Measurements from ENCODE around the gene CXCL8.

- TF ChIP-seq CTCF (IDR thresholded peaks at IDR 0.05) = no peak
- TF ChIP-seq POLR2A (IDR thresholded peaks at IDR 0.05) = no peak
These were observed 2.9 kb downstream of the CXCL8 start for GRCh38 chr4:73743281-73743680.

Measured in prostate gland (tissue), 2 donors.